Non-pigmented ciliary epithelial cell (primary cell): ENCODE results near the gene DNAH7.
"Not testable (repeated sequence)": the region's sequence is repeated elsewhere in the genome, so short reads cannot be mapped to it uniquely, and the experiment has no call there.

Experiments
- DNase-seq: peaks from one replicate; pipeline ENCODE4 v3.0.0-alpha.2; 2010; ENCODE audit warnings: low read depth

The DNAH7 gene

GRCh38 chr2:195967336-195967735, 101.3 kb downstream of the DNAH7 start:
- no peak for DNase-seq

- DNase-seq, result no peak
Observed at GRCh38 chr2:195961873-195962272, 106.8 kb downstream of the DNAH7 start.

- DNase-seq, result no peak
Observed at GRCh38 chr2:195959341-195959740, 109.3 kb downstream of the DNAH7 start.

GRCh38 chr2:195956725-195957124, 111.9 kb downstream of the DNAH7 start:
- no peak for DNase-seq

- no peak for DNase-seq
Observed at GRCh38 chr2:195945056-195945455, 123.6 kb downstream of the DNAH7 start.

- no peak for DNase-seq
Observed at GRCh38 chr2:195937176-195937575, 131.5 kb downstream of the DNAH7 start.

- DNase-seq, result no peak
Observed at GRCh38 chr2:195934484-195934883, 134.2 kb downstream of the DNAH7 start.

- DNase-seq, result no peak
Observed at GRCh38 chr2:195929531-195929930, 139.1 kb downstream of the DNAH7 start.

GRCh38 chr2:195925120-195925519, 143.5 kb downstream of the DNAH7 start:
- DNase-seq, result no peak

- no peak for DNase-seq
Observed at GRCh38 chr2:195923889-195924288, 144.7 kb downstream of the DNAH7 start.

- not testable (repeated sequence) for DNase-seq
Observed at GRCh38 chr2:195917021-195917600, 151.5 kb downstream of the DNAH7 start.

- DNase-seq, result no peak
Observed at GRCh38 chr2:195912079-195912478, 156.6 kb downstream of the DNAH7 start.

GRCh38 chr2:195910570-195910969, 158.1 kb downstream of the DNAH7 start:
- no peak for DNase-seq

GRCh38 chr2:195909926-195910325, 158.7 kb downstream of the DNAH7 start:
- no peak for DNase-seq

GRCh38 chr2:195907474-195907873, 161.2 kb downstream of the DNAH7 start:
- DNase-seq, result no peak

GRCh38 chr2:195903956-195904355, 164.7 kb downstream of the DNAH7 start:
- DNase-seq, result no peak

GRCh38 chr2:195902857-195903256, 165.8 kb downstream of the DNAH7 start:
- DNase-seq, result no peak

GRCh38 chr2:195899226-195899625, 169.4 kb downstream of the DNAH7 start:
- DNase-seq, result peak; percentile 31

GRCh38 chr2:195898505-195899191, 170.0 kb downstream of the DNAH7 start:
- peak; percentile 100 for DNase-seq

- DNase-seq, result no peak
Observed at GRCh38 chr2:195891081-195891480, 177.6 kb downstream of the DNAH7 start.

GRCh38 chr2:195879153-195879552, 189.5 kb downstream of the DNAH7 start:
- DNase-seq, result no peak

- no peak for DNase-seq
Observed at GRCh38 chr2:195871326-195871725, 197.3 kb downstream of the DNAH7 start.

- DNase-seq, result no peak
Observed at GRCh38 chr2:195864316-195864715, 204.3 kb downstream of the DNAH7 start.

- DNase-seq, result no peak
Observed at GRCh38 chr2:195863564-195863963, 205.1 kb downstream of the DNAH7 start.
